Activated T-cell treated with anti-CD3 and anti-CD28 coated beads, Interleukin-2, amount 50 U/mL, for 72 hours (primary cell): Measurements from ENCODE around the gene RPLP2. TPM values are rescaled to one million over a fixed set of nuclear protein-coding genes. Genes with fewer than 3 reads are reported as not detected.

Experiments used
- ATAC-seq, 2 donors: fragments of 150-1000 bp; cut with Tn5 transposase; replicated peaks in 1 of 2; 2 replicates each; pipeline ENCODE4 v1.10.0; 2021; ENCODE audit warnings: moderate library complexity in 2 of 2, mild to moderate bottlenecking in 1 of 2
- DNase-seq, 2 donors: peaks; one replicate each; pipeline ENCODE4 v3.0.0; 2021 to 2022; ENCODE audit warnings: mixed read lengths in 1 of 2
- H3K27ac Mint-ChIP-seq: one replicate; pipeline ENCODE4 v1.8.0; 2022; ENCODE audit warnings: mild to moderate bottlenecking, moderate library complexity, mixed read lengths
- H3K27me3 Mint-ChIP-seq: one replicate; pipeline ENCODE4 v1.8.0; 2022; ENCODE audit warnings: low read depth, mixed read lengths
- H3K36me3 Mint-ChIP-seq, 2 donors: one replicate each; pipeline ENCODE4 v1.8.0; 2022; ENCODE audit warnings: mixed read lengths in 2 of 2, mild to moderate bottlenecking in 1 of 2; ENCODE audit not compliant: insufficient read depth in 2 of 2
- H3K4me1 Mint-ChIP-seq: one replicate; pipeline ENCODE4 v1.8.0; 2022; ENCODE audit warnings: low read depth, mixed read lengths
- H3K4me3 Mint-ChIP-seq, 2 donors: one replicate each; pipeline ENCODE4 v1.8.0; 2022; ENCODE audit warnings: mild to moderate bottlenecking in 2 of 2, mixed read lengths in 2 of 2, moderate library complexity in 2 of 2
- H3K9me3 Mint-ChIP-seq, 2 donors: one replicate each; pipeline ENCODE4 v1.8.0; 2022; ENCODE audit warnings: mixed read lengths in 2 of 2
- total RNA-seq, 2 donors: library from RNA; stranded (reverse); gene quantifications; one replicate each; pipeline ENCODE4 v1.2.3, GENCODE V29; 2022

The RPLP2 gene
- total RNA-seq, 2 donors from 2014 or later: 3,054 to 3,114 TPM

DNA sequence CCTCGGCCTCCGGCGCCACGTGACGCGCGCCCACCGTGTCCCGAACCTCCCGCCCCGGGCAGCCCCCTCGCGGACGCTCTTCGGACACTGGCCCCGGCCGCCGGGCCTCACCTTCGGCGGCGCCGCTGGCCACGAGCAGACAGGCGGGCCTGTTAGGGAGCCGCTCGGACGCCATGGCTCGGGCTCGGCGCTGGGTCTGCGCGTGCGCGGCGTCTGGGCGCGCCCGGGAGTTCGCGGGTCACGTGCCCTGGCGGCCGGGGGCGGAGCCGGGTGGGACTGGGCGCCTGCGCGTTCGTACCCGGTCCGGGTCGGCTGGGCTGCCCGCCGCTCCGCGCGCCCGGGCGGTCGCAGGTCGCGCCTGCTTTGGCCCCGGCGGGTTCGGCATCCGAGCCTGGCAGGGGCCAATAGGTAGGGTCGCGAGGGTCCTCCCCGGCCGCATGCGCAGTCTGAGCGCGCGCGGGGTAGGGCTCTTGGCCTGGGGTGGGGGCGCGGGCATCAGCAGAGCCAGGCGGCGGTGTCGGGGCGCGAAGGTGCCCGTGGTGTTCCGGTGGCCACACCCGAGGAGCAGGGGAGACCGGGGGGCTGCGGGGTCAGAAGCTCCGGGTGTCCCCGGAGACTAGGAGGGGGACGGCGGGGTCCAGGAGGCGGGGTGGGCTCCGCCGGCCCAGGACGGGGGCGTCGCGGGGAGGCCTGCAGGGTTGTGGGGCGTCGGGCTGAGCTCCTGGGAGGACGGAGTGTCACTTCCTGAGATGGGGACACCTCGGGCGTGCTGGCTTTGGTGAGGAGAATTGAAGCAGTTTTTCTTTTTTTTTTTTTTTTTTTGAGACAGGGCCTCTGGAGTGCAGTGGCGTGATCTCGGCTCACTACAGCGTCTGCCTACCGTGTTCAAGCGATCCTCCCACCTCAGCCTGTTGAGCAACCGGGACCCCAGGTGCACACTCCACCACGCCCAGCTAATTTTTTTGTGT, 32.2 kb upstream of the RPLP2 start, which contains the start of gene GATD1:
GATD1 (minus strand) TSS at position 200 of the 968 bp plus-strand sequence; CDS start at position 175, 25 bp downstream.
- Mint-ChIP-seq H3K9me3 (no peaks in the 10 kb centered on the region), H3K27ac (peak within 1 kb of the TSS; percentile 38), H3K4me3 (peak within 1 kb of the TSS; percentile 88 to 91), H3K27me3 (no peaks in the 10 kb centered on the region), H3K4me1 (peaks cover 21% of the 10 kb centered on the region), H3K36me3 (peaks cover 0 to 1% of the 10 kb centered on the region in 2 donors)
- peak; percentile 90 to 91 for ATAC-seq
- peak; percentile 97 to 98 for DNase-seq

DNA sequence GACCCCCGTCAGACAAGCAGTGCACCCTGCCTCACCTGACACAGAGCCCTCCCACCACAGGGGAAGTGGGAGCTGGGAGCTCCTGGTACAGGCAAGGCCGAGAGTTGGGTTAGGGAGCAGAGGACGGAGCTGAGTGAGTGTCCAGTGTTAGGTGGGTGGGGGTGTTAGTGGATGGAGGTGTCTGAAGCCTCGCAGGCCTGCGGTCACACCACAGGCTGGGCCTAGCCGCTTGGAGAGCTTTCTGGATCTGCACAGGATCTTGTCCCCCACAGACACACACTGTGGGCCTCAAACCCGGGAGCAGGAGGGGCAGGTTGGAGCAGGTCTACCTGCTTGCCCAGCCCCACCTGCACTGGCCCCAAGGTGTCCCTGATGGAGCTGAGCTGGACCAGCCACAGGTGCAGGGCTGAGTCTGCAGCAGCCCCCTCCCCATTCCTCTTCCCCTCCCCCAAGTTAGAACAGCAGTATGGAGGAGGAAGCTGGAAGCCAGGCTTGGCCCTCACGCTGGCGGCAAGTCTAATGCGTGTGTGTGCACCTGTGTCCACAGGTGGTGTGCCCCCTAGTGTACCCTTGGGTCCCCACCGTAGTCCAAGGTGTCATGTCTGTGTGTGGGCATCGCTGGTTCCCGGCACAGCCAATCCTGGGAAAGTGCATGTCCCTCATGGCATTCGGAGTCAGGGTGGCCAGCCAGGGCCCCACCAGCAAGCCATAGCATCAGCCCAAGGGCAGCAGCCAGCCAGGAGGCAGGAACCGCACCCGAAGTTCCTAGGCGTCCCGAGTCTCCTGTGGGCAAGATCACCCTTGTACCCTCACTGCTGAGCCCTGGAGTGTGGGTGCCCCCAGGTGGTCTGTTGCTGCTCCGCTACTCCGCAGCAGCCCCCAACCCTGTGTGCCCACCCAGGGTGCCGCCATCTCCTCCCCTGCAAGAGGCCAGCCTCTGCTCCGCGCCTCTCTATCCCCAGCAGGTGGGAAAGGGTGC, 30.5 kb upstream of the RPLP2 start:
- DNase-seq (no peak), ATAC-seq (no peak)
- H3K27ac Mint-ChIP-seq: no peak overlapping the region
- no peaks in the 10 kb centered on the region for H3K27me3 Mint-ChIP-seq
- peak overlapping the region in 1 of 2 donors; percentile 55 for H3K4me3 Mint-ChIP-seq
- H3K4me1 Mint-ChIP-seq: peaks cover 20% of the 10 kb centered on the region
- peaks cover 0 to 6% of the 10 kb centered on the region in 2 donors for H3K36me3 Mint-ChIP-seq
- no peaks in the 10 kb centered on the region for H3K9me3 Mint-ChIP-seq

DNA sequence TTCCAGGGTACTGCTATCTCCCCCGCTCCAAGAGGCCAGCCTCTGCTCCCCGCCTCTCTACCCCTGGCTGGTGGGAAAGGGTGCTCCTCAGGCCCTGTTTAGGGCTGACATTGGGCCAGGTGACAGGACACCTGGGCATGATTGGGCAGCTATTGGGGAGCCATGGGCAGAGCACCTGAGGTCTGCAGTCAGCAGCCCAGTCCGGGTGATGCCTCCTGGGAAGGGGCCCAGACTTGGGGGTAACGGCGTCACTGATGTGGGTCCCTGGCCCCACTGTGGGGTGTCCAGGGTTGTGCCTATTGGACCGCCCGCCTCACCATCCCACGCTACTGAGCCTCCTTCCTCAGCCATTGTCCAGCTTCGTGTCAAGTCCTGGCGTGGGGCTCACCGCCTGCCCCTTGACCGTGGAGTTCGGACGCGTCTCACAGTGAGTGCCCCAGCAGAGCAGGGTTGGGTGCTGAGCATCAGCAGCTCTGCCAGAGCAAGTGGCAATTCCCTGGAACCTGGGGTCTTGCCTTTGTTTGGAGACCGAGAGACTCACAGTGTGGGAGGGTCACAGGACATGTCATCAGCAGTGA, 29.7 kb upstream of the RPLP2 start:
- Mint-ChIP-seq H3K36me3 (peaks cover 0 to 6% of the 10 kb centered on the region in 2 donors), H3K27ac (no peak overlapping the region), H3K27me3 (no peaks in the 10 kb centered on the region), H3K4me3 (peak overlapping the region in 1 of 2 donors; percentile 36), H3K9me3 (no peaks in the 10 kb centered on the region), H3K4me1 (peaks cover 16% of the 10 kb centered on the region)
- ATAC-seq (no peak), DNase-seq (no peak)

DNA sequence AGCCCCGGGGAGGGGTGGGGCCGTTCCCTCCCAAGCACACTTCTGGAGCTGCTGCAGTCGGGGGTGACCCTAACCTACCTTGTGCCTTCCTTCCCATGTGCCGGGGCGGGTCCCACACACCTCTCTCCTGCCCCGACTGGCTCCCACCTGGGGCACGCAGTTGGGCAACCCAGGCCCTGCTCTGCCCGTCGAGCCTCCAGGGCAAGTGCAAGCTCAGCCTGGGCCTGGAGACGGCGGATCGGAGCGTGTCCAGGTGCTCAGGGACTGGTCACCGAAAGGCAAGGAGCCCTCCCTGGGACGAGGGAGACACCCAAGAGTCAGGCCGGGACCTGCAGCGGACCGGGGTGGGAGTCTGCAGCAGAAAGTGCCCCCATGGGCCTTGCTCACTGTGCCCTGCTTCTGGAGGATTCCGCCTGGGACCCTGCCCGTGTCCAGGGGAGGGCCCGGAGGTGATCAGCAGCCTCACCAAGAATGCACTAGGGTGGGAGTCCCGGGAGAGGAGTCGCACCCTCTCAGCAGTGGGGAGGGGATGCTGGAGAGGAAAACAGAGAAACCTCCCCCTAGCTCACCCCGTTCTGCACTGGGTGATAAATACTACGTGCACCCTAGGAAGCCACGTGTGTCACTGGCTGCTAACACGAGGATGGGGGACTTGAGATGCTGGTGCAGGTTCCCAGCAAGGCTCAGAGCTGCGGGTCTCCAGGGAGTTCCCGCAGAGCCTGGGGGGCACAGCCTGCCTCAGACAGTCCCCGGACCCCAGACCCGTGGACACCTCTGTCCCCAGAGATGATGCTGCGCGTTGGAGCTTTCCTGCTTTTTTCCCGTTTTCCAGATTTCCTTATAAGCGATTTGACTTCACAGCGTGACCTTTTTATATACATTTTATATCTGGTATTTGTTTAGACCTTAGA, 27.2 kb upstream of the RPLP2 start:
- ATAC-seq (no peak), DNase-seq (no peak)
- Mint-ChIP-seq H3K4me3 (no peak overlapping the region), H3K27ac (no peak overlapping the region), H3K36me3 (peaks cover 0 to 6% of the 10 kb centered on the region in 2 donors), H3K27me3 (no peaks in the 10 kb centered on the region), H3K9me3 (no peaks in the 10 kb centered on the region), H3K4me1 (no peaks in the 10 kb centered on the region)

DNA sequence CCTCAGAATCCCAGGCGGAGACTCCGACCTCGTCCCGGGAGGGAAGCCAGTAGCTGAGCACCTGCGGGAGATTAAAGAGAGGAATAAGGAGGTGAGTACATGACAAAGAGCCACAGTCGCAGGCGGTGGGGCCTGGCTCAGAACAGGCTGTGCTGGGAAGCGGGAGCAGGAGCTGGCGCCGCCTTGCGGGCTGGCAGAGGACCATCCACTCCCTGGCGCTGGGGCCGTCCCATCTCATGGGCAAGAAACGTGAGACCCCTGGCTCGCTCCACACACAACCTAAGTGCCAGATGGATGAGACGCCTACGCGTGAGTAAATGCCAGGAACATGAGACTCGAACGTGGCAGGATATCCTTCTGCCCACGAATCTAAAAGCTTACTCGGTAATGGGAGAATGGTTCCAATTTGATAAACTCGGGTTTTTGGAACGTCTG, 26.2 kb upstream of the RPLP2 start:
- H3K4me3 Mint-ChIP-seq: no peak overlapping the region
- peaks cover 0 to 6% of the 10 kb centered on the region in 2 donors for H3K36me3 Mint-ChIP-seq
- no peaks in the 10 kb centered on the region for H3K9me3 Mint-ChIP-seq
- no peaks in the 10 kb centered on the region for H3K27me3 Mint-ChIP-seq
- DNase-seq: peak in 1 of 2 donors; percentile 36
- H3K4me1 Mint-ChIP-seq: no peaks in the 10 kb centered on the region
- ATAC-seq: peak in 1 of 2 donors; percentile 57
- H3K27ac Mint-ChIP-seq: no peak overlapping the region

DNA sequence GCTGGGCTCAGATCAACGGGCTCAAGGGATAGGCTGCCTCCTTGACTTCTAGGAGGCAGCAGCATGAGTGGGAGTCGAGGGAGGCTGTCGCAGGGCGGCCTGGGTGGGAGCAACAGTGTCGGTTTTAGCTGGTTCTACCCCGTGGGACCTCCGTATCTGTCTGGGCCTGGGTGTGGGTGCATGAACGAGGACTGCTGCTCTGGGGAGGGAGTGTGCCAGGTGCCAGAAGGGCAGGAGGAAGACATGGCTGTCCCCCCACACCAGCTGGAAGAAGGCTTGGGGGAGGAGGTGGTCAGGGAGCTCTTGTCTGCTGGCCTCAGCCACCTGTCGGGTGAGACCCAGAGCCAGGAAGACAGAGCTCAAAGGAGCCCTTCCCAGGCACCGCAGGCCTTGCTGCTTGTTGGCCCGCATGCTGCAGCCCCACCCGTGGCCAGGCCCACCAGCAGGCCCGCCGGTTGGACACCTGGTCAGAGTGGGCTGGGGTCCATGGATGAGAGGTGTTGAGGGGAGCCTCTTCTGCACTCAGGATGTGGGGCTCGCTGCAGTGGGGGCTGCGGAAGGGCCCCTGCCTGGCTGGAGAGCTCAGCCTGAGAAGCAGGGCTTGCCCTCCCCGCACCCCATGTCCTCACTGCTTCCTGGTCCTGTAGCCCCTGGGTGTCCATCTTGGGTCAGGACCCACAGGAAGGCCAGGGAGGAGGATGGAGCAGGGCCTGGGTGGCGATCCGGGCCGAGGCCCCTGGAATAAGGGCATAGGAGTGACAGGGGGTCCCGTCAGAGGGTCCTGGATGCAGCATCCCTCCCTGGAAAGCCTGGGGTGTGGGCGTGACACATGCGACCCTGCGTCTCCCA, 23.3 kb upstream of the RPLP2 start:
- Mint-ChIP-seq H3K27ac (no peak overlapping the region), H3K36me3 (peaks cover 0 to 8% of the 10 kb centered on the region in 2 donors), H3K4me1 (no peaks in the 10 kb centered on the region), H3K9me3 (no peaks in the 10 kb centered on the region), H3K27me3 (no peaks in the 10 kb centered on the region), H3K4me3 (no peak overlapping the region)
- no peak for ATAC-seq
- no peak for DNase-seq

DNA sequence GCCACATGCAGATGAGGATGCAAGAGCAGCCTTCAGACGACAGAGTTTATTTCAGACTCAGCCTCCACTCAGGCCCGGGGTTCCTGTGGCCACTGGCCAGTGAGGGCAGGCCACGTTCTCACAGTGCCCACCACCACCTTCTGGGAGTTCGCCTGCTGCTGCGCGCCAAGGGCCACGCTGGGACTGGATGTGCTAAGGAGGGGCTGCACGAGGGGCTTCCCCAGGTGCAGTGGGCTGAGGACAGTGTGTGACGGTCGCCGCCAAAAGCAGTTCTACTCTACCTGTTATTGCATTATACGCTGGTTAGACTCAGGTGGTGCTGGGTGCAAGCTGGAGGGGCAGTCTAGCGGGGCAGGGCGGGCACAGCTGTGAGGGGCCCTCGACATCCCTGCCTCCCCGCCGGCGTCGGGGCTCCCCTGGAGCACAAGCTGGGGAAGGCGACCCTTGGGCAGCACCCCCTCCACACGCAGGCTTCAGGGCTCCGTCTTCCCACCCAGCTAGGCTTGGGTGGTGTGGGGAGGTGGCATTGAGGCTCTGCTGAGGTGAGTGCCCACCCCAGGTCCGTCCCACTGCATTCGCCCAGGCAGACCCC, 22.6 kb upstream of the RPLP2 start:
- DNase-seq (no peak), ATAC-seq (no peak)
- H3K36me3 Mint-ChIP-seq: peaks cover 0 to 8% of the 10 kb centered on the region in 2 donors
- no peak overlapping the region for H3K4me3 Mint-ChIP-seq
- no peaks in the 10 kb centered on the region for H3K27me3 Mint-ChIP-seq
- H3K27ac Mint-ChIP-seq: no peak overlapping the region
- H3K4me1 Mint-ChIP-seq: no peaks in the 10 kb centered on the region
- H3K9me3 Mint-ChIP-seq: no peaks in the 10 kb centered on the region

DNA sequence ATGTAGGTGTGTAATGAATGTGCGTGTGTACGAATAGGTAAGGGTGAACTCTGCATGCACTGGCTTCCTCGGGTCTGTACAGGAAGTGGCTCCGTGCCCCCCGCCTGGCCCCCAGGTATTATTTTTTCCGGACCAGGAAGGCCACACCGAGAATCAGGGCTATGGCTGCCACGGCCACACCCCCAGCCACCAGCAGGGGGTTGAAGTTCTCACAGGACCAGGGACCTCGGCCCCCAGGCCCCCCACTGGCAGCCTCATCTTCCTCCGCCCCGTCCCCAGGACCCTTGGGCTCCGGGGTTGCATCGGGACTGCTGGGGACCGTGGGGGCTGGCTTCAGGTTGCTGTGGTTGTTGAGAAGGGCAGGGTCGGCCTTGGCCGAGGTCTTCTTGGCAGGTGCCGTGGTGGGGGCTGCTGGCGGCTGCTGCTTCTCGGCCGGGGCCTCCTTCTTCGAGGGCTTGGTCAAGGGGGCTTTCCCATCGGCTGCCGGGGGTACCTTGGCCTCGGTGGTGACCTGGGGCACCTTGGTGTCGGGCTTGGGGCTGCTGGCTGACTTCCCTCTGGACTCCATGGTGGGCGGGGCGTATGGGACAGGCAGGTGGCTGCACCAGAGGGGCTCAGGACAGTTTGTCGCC, 21.6 kb upstream of the RPLP2 start:
- no peak overlapping the region for H3K4me3 Mint-ChIP-seq
- ATAC-seq (no peak), DNase-seq (no peak)
- H3K27me3 Mint-ChIP-seq: no peaks in the 10 kb centered on the region
- H3K9me3 Mint-ChIP-seq: no peaks in the 10 kb centered on the region
- peaks cover 0 to 8% of the 10 kb centered on the region in 2 donors for H3K36me3 Mint-ChIP-seq
- no peak overlapping the region for H3K27ac Mint-ChIP-seq
- no peaks in the 10 kb centered on the region for H3K4me1 Mint-ChIP-seq

DNA sequence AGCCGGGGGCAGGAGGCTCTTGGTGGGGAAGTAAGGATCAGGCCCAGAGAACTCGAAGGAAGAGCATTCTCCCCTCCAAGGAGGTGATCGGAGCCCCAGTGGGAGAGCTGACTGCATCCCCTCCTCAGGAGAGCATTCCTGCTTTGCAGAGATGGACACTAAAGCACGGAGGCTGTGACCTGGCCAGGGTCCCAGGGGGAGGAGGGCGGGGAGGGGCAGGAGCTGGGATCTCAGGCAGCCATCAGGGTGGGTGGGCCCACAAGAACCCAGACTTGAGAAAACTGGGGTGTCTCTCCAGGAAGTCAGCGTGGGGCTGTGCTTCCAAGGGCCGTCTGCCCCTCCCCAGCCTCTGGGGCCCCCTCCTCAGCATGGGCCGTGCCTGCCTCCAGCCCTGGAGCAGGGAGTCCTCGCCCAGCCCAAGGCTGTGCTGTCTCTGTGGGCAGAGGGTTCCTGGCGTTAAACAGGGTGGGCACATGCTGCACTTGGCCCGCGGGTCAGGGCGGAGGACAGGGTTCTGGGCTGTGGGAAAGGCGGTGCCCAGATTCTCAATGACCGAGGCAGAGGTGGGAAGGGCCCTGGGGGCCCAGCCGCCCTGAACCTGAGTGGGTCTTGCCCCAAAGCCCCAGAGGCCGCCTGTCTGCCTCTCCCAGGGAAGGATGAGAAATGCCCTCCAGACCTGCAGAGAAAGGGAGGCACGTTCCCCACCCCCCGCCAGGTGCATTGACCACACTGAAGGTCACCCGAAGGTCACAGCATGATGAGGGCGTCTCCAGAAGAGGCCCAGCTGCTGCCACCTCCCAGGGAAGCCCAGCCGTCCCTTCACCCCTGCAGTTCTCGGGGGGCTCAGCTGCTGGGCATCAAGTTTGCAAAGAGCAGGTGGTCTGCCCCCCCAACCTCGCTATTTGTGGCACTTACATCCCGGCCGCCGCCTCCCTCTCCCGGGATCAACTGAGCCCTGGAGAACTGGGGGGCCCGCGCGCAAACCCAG, 20.5 kb upstream of the RPLP2 start:
- H3K4me1 Mint-ChIP-seq: no peaks in the 10 kb centered on the region
- no peaks in the 10 kb centered on the region for H3K9me3 Mint-ChIP-seq
- H3K36me3 Mint-ChIP-seq: peaks cover 0 to 1% of the 10 kb centered on the region in 2 donors
- H3K4me3 Mint-ChIP-seq: peak overlapping the region; percentile 29 to 56
- no peaks in the 10 kb centered on the region for H3K27me3 Mint-ChIP-seq
- H3K27ac Mint-ChIP-seq: no peak overlapping the region
- DNase-seq: no peak
- ATAC-seq: no peak

DNA sequence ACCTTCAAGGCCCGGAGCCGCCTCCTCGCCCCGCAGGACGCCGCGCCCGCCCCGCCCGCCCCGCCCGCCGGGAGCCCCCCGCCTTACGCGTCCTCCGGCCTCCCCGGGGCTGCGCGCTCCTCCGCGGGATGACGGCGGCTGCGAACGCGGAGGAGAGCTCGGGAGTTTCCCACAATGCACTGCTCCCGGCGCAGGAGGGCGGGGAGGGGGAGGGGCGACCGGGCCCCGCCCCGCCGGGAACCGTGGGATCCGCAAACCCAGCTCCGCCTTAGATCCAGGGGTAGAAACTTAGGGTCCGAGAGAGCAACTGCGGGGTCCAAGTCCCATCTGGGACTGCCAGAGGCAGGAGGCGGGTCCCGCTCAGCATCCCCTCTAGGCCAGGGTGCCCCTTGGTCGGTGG, 19.8 kb upstream of the RPLP2 start, which contains the start of gene CEND1:
CEND1 (minus strand) TSS at position 148 of the 400 bp plus-strand sequence. CDS start 1,514 bp downstream, outside the sequence.
- ATAC-seq: peak; percentile 54 to 66
- no peak within 1 kb of the TSS for H3K27ac Mint-ChIP-seq
- peak; percentile 52 to 63 for DNase-seq
- H3K4me1 Mint-ChIP-seq: no peaks in the 10 kb centered on the region
- no peaks in the 10 kb centered on the region for H3K27me3 Mint-ChIP-seq
- peaks cover 0 to 1% of the 10 kb centered on the region in 2 donors for H3K36me3 Mint-ChIP-seq
- no peaks in the 10 kb centered on the region for H3K9me3 Mint-ChIP-seq
- peak within 1 kb of the TSS; percentile 36 to 56 for H3K4me3 Mint-ChIP-seq
